Astrocyte of the spinal cord (primary cell): Measurements from ENCODE around the gene C1QL2.

Experiments
- DNase-seq: peaks from one replicate; pipeline ENCODE4 v3.0.0; 2011; ENCODE audit warnings: low read depth, low spot score
- H3K4me3 ChIP-seq: 2 replicates; pipeline ENCODE4 v1.5.1; 2011; ENCODE audit warnings: low read depth, mild to moderate bottlenecking, low read length, moderate library complexity
- in situ Hi-C: cut with HindIII; loops from 2 replicates; pipeline ENCODE4 v1.10.0; 2017; ENCODE audit warnings: low sequenced_read_pairs
- TF ChIP-seq, protein P1 (sequence below): IDR thresholded peaks from 2 replicates; pipeline ENCODE4 v1.5.1; 2012; ENCODE audit warnings: low read depth, mild to moderate bottlenecking, low read length, inconsistent platforms

Gene C1QL2

GRCh38 chr2:119112770-119113488, 45.6 kb downstream of the C1QL2 start:
- in situ Hi-C loops, result no loop called here
- TF ChIP-seq, protein P1, sequence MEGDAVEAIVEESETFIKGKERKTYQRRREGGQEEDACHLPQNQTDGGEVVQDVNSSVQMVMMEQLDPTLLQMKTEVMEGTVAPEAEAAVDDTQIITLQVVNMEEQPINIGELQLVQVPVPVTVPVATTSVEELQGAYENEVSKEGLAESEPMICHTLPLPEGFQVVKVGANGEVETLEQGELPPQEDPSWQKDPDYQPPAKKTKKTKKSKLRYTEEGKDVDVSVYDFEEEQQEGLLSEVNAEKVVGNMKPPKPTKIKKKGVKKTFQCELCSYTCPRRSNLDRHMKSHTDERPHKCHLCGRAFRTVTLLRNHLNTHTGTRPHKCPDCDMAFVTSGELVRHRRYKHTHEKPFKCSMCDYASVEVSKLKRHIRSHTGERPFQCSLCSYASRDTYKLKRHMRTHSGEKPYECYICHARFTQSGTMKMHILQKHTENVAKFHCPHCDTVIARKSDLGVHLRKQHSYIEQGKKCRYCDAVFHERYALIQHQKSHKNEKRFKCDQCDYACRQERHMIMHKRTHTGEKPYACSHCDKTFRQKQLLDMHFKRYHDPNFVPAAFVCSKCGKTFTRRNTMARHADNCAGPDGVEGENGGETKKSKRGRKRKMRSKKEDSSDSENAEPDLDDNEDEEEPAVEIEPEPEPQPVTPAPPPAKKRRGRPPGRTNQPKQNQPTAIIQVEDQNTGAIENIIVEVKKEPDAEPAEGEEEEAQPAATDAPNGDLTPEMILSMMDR, result no peak
- DNase-seq, result no peak
- no peak overlapping the region for H3K4me3 ChIP-seq

DNA sequence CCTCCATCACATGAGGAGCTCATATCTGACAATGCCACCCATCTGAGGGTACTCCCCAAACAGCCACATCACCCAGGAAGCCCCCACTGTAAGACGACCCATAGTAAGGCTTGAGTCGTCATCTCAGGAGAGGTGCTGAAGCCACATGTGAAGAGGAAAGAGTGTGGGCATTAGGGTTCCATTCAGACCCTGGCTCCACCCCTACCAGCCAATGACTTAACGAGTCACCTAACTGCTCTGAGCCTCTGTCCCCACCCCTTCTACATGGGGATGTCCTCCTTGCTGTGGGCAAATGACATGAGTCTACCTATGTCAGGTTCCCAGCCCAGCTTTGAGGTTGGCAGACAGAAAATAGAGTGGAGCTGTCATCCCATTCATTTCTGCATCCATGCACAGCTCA, 46.3 kb downstream of the C1QL2 start:
- TF ChIP-seq, protein P1, result no peak
- no peak for DNase-seq
- H3K4me3 ChIP-seq, result no peak overlapping the region
- in situ Hi-C loops, result no loop called here

GRCh38 chr2:119111115-119111975, 47.2 kb downstream of the C1QL2 start:
- in situ Hi-C loops, result no loop called here
- H3K4me3 ChIP-seq, result no peak overlapping the region
- no peak for DNase-seq
- TF ChIP-seq, protein P1, result no peak

- in situ Hi-C loops, result no loop called here
- TF ChIP-seq, protein P1, result no peak
- H3K4me3 ChIP-seq, result no peak overlapping the region
- DNase-seq, result no peak
Observed at GRCh38 chr2:119109866-119110265, 48.7 kb downstream of the C1QL2 start.

DNA sequence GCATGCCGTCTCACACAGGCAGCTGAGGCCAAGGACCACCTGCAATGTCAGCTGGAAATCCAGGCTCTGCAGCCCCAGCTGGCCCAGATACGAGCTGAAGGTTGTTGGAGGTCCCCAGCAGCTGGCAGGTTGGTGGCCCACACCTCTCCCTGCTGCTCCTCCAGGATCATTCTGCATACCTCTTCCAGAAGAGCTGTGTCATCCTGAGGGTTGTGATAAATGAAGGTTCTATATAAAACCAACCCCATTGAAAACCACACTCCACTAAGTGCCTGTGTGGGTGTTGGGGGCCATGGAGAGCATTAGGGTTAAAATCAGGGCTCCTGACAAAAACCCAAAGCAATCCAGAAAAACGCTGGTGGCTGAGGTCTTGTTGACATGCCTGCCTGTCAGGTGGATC, 50.4 kb downstream of the C1QL2 start:
- in situ Hi-C loops, result no loop called here
- TF ChIP-seq, protein P1, result no peak
- no peak for DNase-seq
- no peak overlapping the region for H3K4me3 ChIP-seq

DNA sequence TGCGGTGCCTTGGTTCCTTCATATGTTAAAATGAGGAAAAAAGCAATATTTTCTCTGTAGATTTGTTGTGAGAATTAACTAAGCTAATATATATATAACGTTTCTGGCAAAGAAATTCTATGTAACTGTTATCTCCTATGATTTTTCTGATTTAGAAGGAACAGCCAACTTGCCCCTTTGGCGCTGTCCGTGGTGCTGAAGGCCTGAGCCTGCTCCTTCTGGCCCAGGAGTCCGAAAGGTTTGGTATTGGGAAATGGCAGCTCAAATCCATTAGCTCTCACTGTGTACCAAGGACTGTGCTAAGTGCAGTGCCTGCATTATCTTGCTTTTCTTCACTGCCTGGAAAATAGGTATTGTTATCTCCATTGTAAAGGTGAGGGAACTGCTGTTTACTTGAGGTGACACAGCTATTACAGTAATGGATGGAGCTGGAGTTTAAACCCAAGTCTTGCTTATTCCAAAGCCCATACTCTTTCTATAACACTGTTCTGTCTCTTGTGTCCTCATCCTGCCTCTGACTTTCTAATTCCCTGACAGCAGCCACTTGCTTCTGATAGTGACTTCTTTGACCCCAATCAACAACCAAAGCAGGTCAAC, 52.2 kb downstream of the C1QL2 start:
- no peak overlapping the region for H3K4me3 ChIP-seq
- in situ Hi-C loops, result no loop called here
- TF ChIP-seq, protein P1, result no peak
- peak; percentile 22 for DNase-seq
